Loucy (cell line): ENCODE results near the gene NREP.

Experiments used
- H2AFZ ChIP-seq: fragments of 200-600 bp; sonication (generic); 2 replicates; pipeline ENCODE4 v1.6.0; 2016; ENCODE audit warnings: antibody characterized with exemption, mild to moderate bottlenecking, low read length, moderate library complexity
- H3F3A ChIP-seq: fragments of 200-600 bp; 2 replicates; pipeline ENCODE4 v1.6.0; 2016; ENCODE audit warnings: antibody characterized with exemption, low read depth, mild to moderate bottlenecking
- H3K27me3 ChIP-seq: fragments of 200-600 bp; sonication (generic); 2 replicates; pipeline ENCODE4 v1.6.1; 2014; ENCODE audit warnings: low read length, mild to moderate bottlenecking; ENCODE audit not compliant: insufficient read depth, poor library complexity, severe bottlenecking
- H3K36me3 ChIP-seq: fragments of 200-600 bp; sonication (generic); 2 replicates; pipeline ENCODE4 v1.6.1; 2016; ENCODE audit warnings: low read length; ENCODE audit not compliant: insufficient read depth
- H3K4me1 ChIP-seq: fragments of 200-600 bp; sonication (generic); 2 replicates; pipeline ENCODE4 v1.5.1; 2014; ENCODE audit warnings: low read length, mild to moderate bottlenecking; ENCODE audit not compliant: insufficient read depth, poor library complexity, severe bottlenecking
- H3K4me2 ChIP-seq: fragments of 200-600 bp; sonication (generic); 2 replicates; pipeline ENCODE4 v1.6.0; 2014; ENCODE audit warnings: antibody characterized with exemption, low read length, low read depth, mild to moderate bottlenecking; ENCODE audit not compliant: poor library complexity, severe bottlenecking
- H3K4me3 ChIP-seq: fragments of 200-600 bp; sonication (generic); 2 replicates; pipeline ENCODE4 v1.5.1; 2014; ENCODE audit warnings: low read length, mild to moderate bottlenecking, mixed read lengths; ENCODE audit not compliant: poor library complexity, severe bottlenecking
- H3K79me2 ChIP-seq: fragments of 200-600 bp; sonication (generic); 2 replicates; pipeline ENCODE4 v1.6.1; 2014; ENCODE audit warnings: low read length; ENCODE audit not compliant: insufficient read depth
- H3K9ac ChIP-seq: fragments of 200-600 bp; sonication (generic); 2 replicates; pipeline ENCODE4 v1.6.0; 2014; ENCODE audit warnings: mild to moderate bottlenecking, low read depth, low read length, moderate library complexity; ENCODE audit not compliant: poor library complexity, severe bottlenecking
- H3K9me2 ChIP-seq: fragments of 200-600 bp; sonication (generic); replicated peaks from 2 replicates; pipeline ENCODE4 v1.6.1; 2016; ENCODE audit warnings: low read depth, low read length, mixed read lengths
- H3K9me3 ChIP-seq: fragments of 200-600 bp; sonication (generic); 2 replicates; pipeline ENCODE4 v1.6.1; 2014; ENCODE audit warnings: mild to moderate bottlenecking, antibody characterized with exemption, low read length, low read depth; ENCODE audit not compliant: insufficient read depth
- H4K20me1 ChIP-seq: fragments of 200-600 bp; sonication (generic); 2 replicates; pipeline ENCODE4 v1.6.0; 2014; ENCODE audit warnings: antibody characterized with exemption, low read length, mild to moderate bottlenecking; ENCODE audit not compliant: insufficient read depth, poor library complexity, severe bottlenecking
- EZH2phosphoT487 ChIP-seq: fragments of 200-600 bp; IDR thresholded peaks from 2 replicates; pipeline ENCODE4 v1.6.1; 2018; ENCODE audit warnings: antibody characterized with exemption, mild to moderate bottlenecking, moderate library complexity, borderline replicate concordance
- TF ChIP-seq, protein P1 (sequence below): fragments of 200-600 bp; sonication (generic); conservative IDR thresholded peaks from 2 replicates; pipeline ENCODE4 v1.5.1; 2014; ENCODE audit warnings: mild to moderate bottlenecking, antibody characterized with exemption, low read length

The NREP gene

DNA sequence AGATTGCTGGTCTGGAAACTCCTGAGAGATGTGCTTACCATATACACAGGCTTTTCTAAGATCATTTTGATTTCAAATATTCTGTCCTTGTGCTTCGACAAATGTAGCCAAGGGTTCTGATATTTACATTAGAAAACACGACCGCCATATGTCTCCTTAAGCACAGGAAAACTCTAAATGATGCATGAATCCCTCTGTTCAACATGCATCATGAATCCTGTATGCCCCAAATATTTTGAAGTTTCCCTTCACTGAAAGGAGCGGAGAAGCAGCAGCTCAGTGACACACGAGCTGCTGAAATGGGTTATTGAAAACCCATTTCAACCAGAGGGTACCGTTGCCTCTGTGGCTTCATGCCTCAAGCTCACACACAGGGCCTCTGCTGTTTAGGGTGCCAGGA, 74.4 kb downstream of the NREP start:
- Histone ChIP-seq H3K9me3 (no peaks in the 10 kb centered on the region), H3K4me3 (no peak overlapping the region), H3K4me1 (no peaks in the 10 kb centered on the region), H3K9me2 (no peaks in the 10 kb centered on the region), H3K36me3 (no peaks in the 10 kb centered on the region), H4K20me1 (no peaks in the 10 kb centered on the region), H3K4me2 (no peak overlapping the region), H2AFZ (no peak overlapping the region), H3K79me2 (no peaks in the 10 kb centered on the region), H3F3A (no peaks in the 10 kb centered on the region), H3K9ac (no peak overlapping the region), H3K27me3 (no peaks in the 10 kb centered on the region)
- TF ChIP-seq, protein P1, sequence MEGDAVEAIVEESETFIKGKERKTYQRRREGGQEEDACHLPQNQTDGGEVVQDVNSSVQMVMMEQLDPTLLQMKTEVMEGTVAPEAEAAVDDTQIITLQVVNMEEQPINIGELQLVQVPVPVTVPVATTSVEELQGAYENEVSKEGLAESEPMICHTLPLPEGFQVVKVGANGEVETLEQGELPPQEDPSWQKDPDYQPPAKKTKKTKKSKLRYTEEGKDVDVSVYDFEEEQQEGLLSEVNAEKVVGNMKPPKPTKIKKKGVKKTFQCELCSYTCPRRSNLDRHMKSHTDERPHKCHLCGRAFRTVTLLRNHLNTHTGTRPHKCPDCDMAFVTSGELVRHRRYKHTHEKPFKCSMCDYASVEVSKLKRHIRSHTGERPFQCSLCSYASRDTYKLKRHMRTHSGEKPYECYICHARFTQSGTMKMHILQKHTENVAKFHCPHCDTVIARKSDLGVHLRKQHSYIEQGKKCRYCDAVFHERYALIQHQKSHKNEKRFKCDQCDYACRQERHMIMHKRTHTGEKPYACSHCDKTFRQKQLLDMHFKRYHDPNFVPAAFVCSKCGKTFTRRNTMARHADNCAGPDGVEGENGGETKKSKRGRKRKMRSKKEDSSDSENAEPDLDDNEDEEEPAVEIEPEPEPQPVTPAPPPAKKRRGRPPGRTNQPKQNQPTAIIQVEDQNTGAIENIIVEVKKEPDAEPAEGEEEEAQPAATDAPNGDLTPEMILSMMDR: no peak
- TF ChIP-seq EZH2phosphoT487: no peak

DNA sequence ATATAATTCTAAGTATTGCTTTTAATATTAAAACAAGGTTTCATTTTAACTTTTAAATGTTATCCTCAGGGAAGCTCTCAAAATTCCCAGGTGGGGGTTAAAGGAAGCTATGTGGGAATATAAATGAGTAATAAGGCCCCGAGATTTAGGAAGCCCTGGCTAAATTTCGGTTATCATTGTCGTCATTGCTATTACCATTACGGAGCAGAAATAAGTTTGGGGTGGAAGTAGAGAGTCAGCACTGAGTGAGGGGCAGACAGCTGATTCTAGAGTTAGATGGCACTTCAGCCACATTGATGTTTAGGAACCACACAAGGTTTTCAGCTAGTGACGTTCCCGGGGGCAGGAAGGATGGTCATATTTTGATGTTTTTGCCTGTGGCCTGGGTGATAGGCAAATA, 74.9 kb downstream of the NREP start:
- no peak for TF ChIP-seq EZH2phosphoT487
- TF ChIP-seq, protein P1: no peak
- no peaks in the 10 kb centered on the region for H3F3A ChIP-seq
- no peak overlapping the region for H2AFZ ChIP-seq
- no peaks in the 10 kb centered on the region for H4K20me1 ChIP-seq
- no peak overlapping the region for H3K9ac ChIP-seq
- no peaks in the 10 kb centered on the region for H3K4me1 ChIP-seq
- no peaks in the 10 kb centered on the region for H3K27me3 ChIP-seq
- no peaks in the 10 kb centered on the region for H3K9me3 ChIP-seq
- H3K36me3 ChIP-seq: no peaks in the 10 kb centered on the region
- no peaks in the 10 kb centered on the region for H3K79me2 ChIP-seq
- no peak overlapping the region for H3K4me2 ChIP-seq
- H3K9me2 ChIP-seq: no peaks in the 10 kb centered on the region
- H3K4me3 ChIP-seq: no peak overlapping the region

DNA sequence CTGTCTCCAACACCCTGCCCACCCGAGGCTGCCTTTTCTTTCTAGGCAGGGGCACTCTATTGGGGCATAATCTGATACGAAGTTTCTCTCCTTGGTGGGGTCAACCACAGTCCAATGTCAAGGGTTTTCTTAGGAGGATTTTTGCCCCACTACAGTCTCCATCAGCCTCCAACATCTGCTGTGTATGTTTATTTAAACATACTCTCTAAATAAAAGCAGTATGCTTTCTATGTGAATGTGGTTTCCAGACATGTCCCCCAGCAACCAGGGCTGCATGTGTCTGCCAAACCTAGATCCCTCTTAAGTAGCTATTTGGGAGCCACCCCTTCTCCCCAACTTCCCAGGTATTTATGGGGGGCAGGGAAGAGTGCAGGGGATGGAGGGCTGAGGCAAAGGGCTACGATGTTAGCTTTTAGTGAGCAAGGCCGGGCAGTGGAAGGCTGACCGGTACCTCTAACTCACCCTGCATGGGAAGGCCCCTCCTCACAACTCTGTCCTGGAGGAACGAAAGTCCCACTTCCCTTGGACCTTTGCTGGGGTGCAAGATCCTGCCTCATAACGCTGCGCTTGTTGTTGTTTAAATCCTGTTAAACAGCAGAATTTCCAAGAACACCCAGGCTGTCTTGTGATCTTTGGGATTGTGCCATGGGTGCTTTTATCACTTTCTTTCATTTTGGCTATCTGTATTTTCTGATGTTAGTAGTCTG, 75.4 kb downstream of the NREP start:
- no peak overlapping the region for H2AFZ ChIP-seq
- H3K4me1 ChIP-seq: no peaks in the 10 kb centered on the region
- no peak overlapping the region for H3K9ac ChIP-seq
- H3K79me2 ChIP-seq: no peaks in the 10 kb centered on the region
- H4K20me1 ChIP-seq: no peaks in the 10 kb centered on the region
- H3K27me3 ChIP-seq: no peaks in the 10 kb centered on the region
- H3K4me3 ChIP-seq: no peak overlapping the region
- TF ChIP-seq, protein P1: no peak
- no peak for TF ChIP-seq EZH2phosphoT487
- no peaks in the 10 kb centered on the region for H3K36me3 ChIP-seq
- no peak overlapping the region for H3K4me2 ChIP-seq
- no peaks in the 10 kb centered on the region for H3K9me3 ChIP-seq
- H3K9me2 ChIP-seq: no peaks in the 10 kb centered on the region
- no peaks in the 10 kb centered on the region for H3F3A ChIP-seq
